GM12873 (cell line): Measurements from ENCODE around the gene ATP2C1.

ENCODE experiments used
- CTCF ChIP-seq: IDR thresholded peaks from 2 replicates; pipeline ENCODE4 v1.5.1; 2012; ENCODE audit warnings: low read depth, mild to moderate bottlenecking, moderate library complexity, low read length, control low read depth; ENCODE audit not compliant: insufficient read depth; ENCODE audit errors: missing control alignments

Gene ATP2C1

GRCh38 chr3:130851277-130851676 is 42.6 kb upstream of the ATP2C1 start:
- TF ChIP-seq CTCF: no peak

- no peak for TF ChIP-seq CTCF
Measured at GRCh38 chr3:130853581-130853980, 40.3 kb upstream of the ATP2C1 start.

- TF ChIP-seq CTCF: no peak
Measured at GRCh38 chr3:130854208-130854864, 39.5 kb upstream of the ATP2C1 start.

GRCh38 chr3:130857336-130858026 is 36.4 kb upstream of the ATP2C1 start:
- no peak for TF ChIP-seq CTCF

GRCh38 chr3:130865489-130865888 is 28.4 kb upstream of the ATP2C1 start:
- TF ChIP-seq CTCF: no peak

GRCh38 chr3:130866327-130866726 is 27.6 kb upstream of the ATP2C1 start:
- TF ChIP-seq CTCF: no peak

GRCh38 chr3:130870423-130870822 is 23.5 kb upstream of the ATP2C1 start:
- no peak for TF ChIP-seq CTCF
